Activated naive CD4-positive, alpha-beta T cell treated with anti-CD3 and anti-CD28 coated beads, Interleukin-2, amount 50 U/mL, for 72 hours (primary cell): ENCODE results near the gene CELA2B. TPM values are rescaled to one million over a fixed set of nuclear protein-coding genes. Genes with fewer than 3 reads are reported as not detected.
"Not testable (repeated sequence)": the region's sequence is repeated elsewhere in the genome, so short reads cannot be mapped to it uniquely, and the experiment has no call there.

Experiments
- ATAC-seq, 2 donors: fragments of 150-1000 bp; cut with Tn5 transposase; 2 replicates each; pipeline ENCODE4 v1.10.0; 2021; ENCODE audit warnings: mild to moderate bottlenecking in 2 of 2, moderate library complexity in 2 of 2
- DNase-seq, 2 donors: peaks; one replicate each; pipeline ENCODE4 v3.0.0; 2021 to 2022; ENCODE audit warnings: low spot score in 2 of 2
- H3K27ac Mint-ChIP-seq, 2 donors: one replicate each; pipeline ENCODE4 v1.8.0; 2022; ENCODE audit warnings: mild to moderate bottlenecking in 2 of 2, mixed read lengths in 2 of 2
- H3K36me3 Mint-ChIP-seq, 2 donors: one replicate each; pipeline ENCODE4 v1.8.0; 2022; ENCODE audit warnings: mixed read lengths in 2 of 2
- H3K9me3 Mint-ChIP-seq, 2 donors: one replicate each; pipeline ENCODE4 v1.8.0; 2022; ENCODE audit warnings: mixed read lengths in 2 of 2
- total RNA-seq, 2 donors: library from RNA; stranded (reverse); gene quantifications; one replicate each; pipeline ENCODE4 v1.2.3, GENCODE V29; 2022

The CELA2B gene
- total RNA-seq = not detected

GRCh38 chr1:15475752-15476314 is at the start of gene CELA2B:
Gene CELA2B, plus strand, starts transcription at chr1:15476104. Its CDS starts 22 bp downstream, at chr1:15476126.
- no peaks in the 10 kb centered on the region for H3K9me3 Mint-ChIP-seq
- no peak for ATAC-seq

GRCh38 chr1:15426492-15427279 is 49.2 kb upstream of the CELA2B start:
- no peak for DNase-seq
- peak overlapping the region; percentile 56 to 82 for H3K27ac Mint-ChIP-seq

More at GRCh38 chr1:15475752-15476314, at the start of gene CELA2B:
- DNase-seq = no peak
- Mint-ChIP-seq H3K27ac (no peak within 1 kb of the TSS), H3K36me3 (no peaks in the 10 kb centered on the region)

GRCh38 chr1:15427280-15427666 is 48.6 kb upstream of the CELA2B start:
- peak overlapping the region in 1 of 2 donors; percentile 36 for H3K27ac Mint-ChIP-seq
- ATAC-seq = no peak
- H3K9me3 Mint-ChIP-seq = no peaks in the 10 kb centered on the region
- DNase-seq = no peak
- no peaks in the 10 kb centered on the region for H3K36me3 Mint-ChIP-seq

More at GRCh38 chr1:15426492-15427279, 49.2 kb upstream of the CELA2B start:
- H3K9me3 Mint-ChIP-seq = no peaks in the 10 kb centered on the region
- ATAC-seq = no peak
- H3K36me3 Mint-ChIP-seq = no peaks in the 10 kb centered on the region

- H3K9me3 Mint-ChIP-seq, H3K36me3 Mint-ChIP-seq, ATAC-seq, H3K27ac Mint-ChIP-seq, DNase-seq: not testable (repeated sequence)
These were observed 47.7 kb upstream of the CELA2B start for GRCh38 chr1:15428252-15428651.

- no peak overlapping the region for H3K27ac Mint-ChIP-seq
- DNase-seq = no peak
- H3K9me3 Mint-ChIP-seq = no peaks in the 10 kb centered on the region
- ATAC-seq = no peak
- H3K36me3 Mint-ChIP-seq = no peaks in the 10 kb centered on the region
These were observed 47.0 kb upstream of the CELA2B start for GRCh38 chr1:15428815-15429435.

GRCh38 chr1:15429701-15430149 is 46.2 kb upstream of the CELA2B start:
- no peaks in the 10 kb centered on the region for H3K9me3 Mint-ChIP-seq
- ATAC-seq (peak in 1 of 2 donors; percentile 43), DNase-seq (no peak)
- no peak overlapping the region for H3K27ac Mint-ChIP-seq
- no peaks in the 10 kb centered on the region for H3K36me3 Mint-ChIP-seq

- peak; percentile 69 to 75 for ATAC-seq
- peak; percentile 73 to 86 for DNase-seq
- H3K9me3 Mint-ChIP-seq = no peaks in the 10 kb centered on the region
These were observed 44.9 kb upstream of the CELA2B start for GRCh38 chr1:15430787-15431570.

GRCh38 chr1:15431571-15431948 is 44.3 kb upstream of the CELA2B start:
- Mint-ChIP-seq H3K9me3 (no peaks in the 10 kb centered on the region), H3K27ac (no peak overlapping the region), H3K36me3 (no peaks in the 10 kb centered on the region)
- DNase-seq (no peak), ATAC-seq (no peak)

More at GRCh38 chr1:15430787-15431570, 44.9 kb upstream of the CELA2B start:
- Mint-ChIP-seq H3K36me3 (no peaks in the 10 kb centered on the region), H3K27ac (no peak overlapping the region)

GRCh38 chr1:15432324-15432723 is 43.6 kb upstream of the CELA2B start:
- no peaks in the 10 kb centered on the region for H3K36me3 Mint-ChIP-seq
- H3K9me3 Mint-ChIP-seq = no peaks in the 10 kb centered on the region
- no peak for DNase-seq
- ATAC-seq = no peak
- H3K27ac Mint-ChIP-seq = peak overlapping the region; percentile 27 to 65

- H3K36me3 Mint-ChIP-seq = no peaks in the 10 kb centered on the region
- no peak overlapping the region for H3K27ac Mint-ChIP-seq
- no peak for DNase-seq
- no peak for ATAC-seq
- no peaks in the 10 kb centered on the region for H3K9me3 Mint-ChIP-seq
These were observed 42.4 kb upstream of the CELA2B start for GRCh38 chr1:15433471-15433870.

- not testable (repeated sequence) for H3K36me3 Mint-ChIP-seq, ATAC-seq
These were observed 41.2 kb upstream of the CELA2B start for GRCh38 chr1:15434739-15435138.

GRCh38 chr1:15435239-15436077 is 40.4 kb upstream of the CELA2B start:
- Mint-ChIP-seq H3K9me3 (no peaks in the 10 kb centered on the region), H3K36me3 (no peaks in the 10 kb centered on the region), H3K27ac (no peak overlapping the region)
- DNase-seq = no peak
- ATAC-seq = no peak

More at GRCh38 chr1:15434739-15435138, 41.2 kb upstream of the CELA2B start:
- not testable (repeated sequence) for H3K27ac Mint-ChIP-seq, DNase-seq, H3K9me3 Mint-ChIP-seq

- ATAC-seq = no peak
- no peak for DNase-seq
- H3K27ac Mint-ChIP-seq = no peak overlapping the region
- no peaks in the 10 kb centered on the region for H3K9me3 Mint-ChIP-seq
- H3K36me3 Mint-ChIP-seq = no peaks in the 10 kb centered on the region
These were observed 38.9 kb upstream of the CELA2B start for GRCh38 chr1:15436881-15437442.

- Mint-ChIP-seq H3K36me3 (no peaks in the 10 kb centered on the region), H3K9me3 (no peaks in the 10 kb centered on the region), H3K27ac (no peak overlapping the region)
- no peak for ATAC-seq
- DNase-seq = no peak
These were observed 36.6 kb upstream of the CELA2B start for GRCh38 chr1:15439325-15439724.

- ATAC-seq (no peak), DNase-seq (no peak)
- Mint-ChIP-seq H3K9me3 (no peaks in the 10 kb centered on the region), H3K27ac (no peak overlapping the region), H3K36me3 (no peaks in the 10 kb centered on the region)
These were observed 35.5 kb upstream of the CELA2B start for GRCh38 chr1:15440357-15440756.

- ATAC-seq (no peak), DNase-seq (no peak)
- Mint-ChIP-seq H3K9me3 (no peaks in the 10 kb centered on the region), H3K36me3 (no peaks in the 10 kb centered on the region), H3K27ac (no peak overlapping the region)
These were observed 34.7 kb upstream of the CELA2B start for GRCh38 chr1:15441247-15441646.
